GM12892 (cell line): Measurements from ENCODE around the gene KCNT1.

ENCODE experiments used
- DNase-seq: peaks from one replicate; pipeline ENCODE4 v3.0.0; 2011; ENCODE audit not compliant: insufficient read length
- FAIRE-seq: peaks from 2 replicates; lab custom pipeline; 2011; peaks lifted over from hg19 to GRCh38; lab: Jason Lieb, UNC
- POLR2A ChIP-seq: IDR thresholded peaks from 2 replicates; pipeline ENCODE4 v1.6.1; 2011; ENCODE audit warnings: low read depth, low read length, control low read depth
- POLR2AphosphoS5 ChIP-seq: IDR thresholded peaks from 2 replicates; pipeline ENCODE4 v1.6.1; 2011; ENCODE audit warnings: low read depth, low read length, control low read depth
- TAF1 ChIP-seq: IDR thresholded peaks from 2 replicates; pipeline ENCODE4 v1.6.1; 2011; ENCODE audit warnings: low read depth, mild to moderate bottlenecking, control low read depth, low read length, borderline replicate concordance

KCNT1 gene

DNA sequence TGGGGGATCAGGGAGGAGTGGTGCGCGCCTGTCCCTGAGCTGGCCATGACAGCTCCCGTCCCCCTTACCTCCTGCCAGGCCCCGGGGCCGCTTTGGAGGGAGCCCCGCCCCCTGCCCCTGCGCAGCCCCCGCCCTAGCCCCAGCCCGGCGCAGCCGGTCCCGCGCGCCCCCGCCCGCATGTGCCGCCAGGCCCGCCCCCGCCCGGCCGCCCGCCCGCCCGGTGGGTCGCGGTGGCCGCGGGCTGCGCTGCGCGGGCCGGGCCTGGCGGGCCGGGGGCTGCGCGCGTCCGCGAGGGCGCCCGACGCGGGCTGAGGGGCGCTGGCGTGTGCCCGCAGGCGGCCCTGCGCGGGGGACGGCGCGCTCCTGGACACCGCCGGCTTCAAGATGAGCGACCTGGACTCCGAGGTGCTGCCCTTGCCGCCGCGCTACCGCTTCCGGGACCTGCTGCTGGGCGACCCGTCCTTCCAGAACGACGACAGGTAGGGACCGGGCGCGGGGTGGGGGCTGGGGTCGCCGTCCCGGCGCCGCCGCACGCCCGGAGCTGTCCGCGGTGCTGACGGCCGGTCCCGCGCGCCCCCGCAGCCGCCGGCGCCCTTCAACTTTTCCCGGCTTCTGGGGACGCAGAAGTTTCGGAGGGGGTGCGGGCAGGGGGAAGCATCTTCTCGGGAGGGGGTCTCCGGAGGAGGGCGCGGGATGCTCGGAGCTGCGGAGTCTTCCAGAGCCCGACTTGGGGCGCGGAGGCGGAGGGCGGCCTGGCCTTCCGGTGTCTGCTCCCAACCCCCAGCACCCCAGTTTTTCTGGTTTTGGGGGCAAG, 12.5 kb downstream of the KCNT1 start:
- no peak for FAIRE-seq
- TF ChIP-seq TAF1 (no peak), POLR2AphosphoS5 (no peak), POLR2A (no peak)
- no peak for DNase-seq

GRCh38 chr9:135715056-135715595, 13.1 kb downstream of the KCNT1 start:
- no peak for FAIRE-seq
- TF ChIP-seq POLR2AphosphoS5 (no peak), TAF1 (no peak), POLR2A (no peak)

DNA sequence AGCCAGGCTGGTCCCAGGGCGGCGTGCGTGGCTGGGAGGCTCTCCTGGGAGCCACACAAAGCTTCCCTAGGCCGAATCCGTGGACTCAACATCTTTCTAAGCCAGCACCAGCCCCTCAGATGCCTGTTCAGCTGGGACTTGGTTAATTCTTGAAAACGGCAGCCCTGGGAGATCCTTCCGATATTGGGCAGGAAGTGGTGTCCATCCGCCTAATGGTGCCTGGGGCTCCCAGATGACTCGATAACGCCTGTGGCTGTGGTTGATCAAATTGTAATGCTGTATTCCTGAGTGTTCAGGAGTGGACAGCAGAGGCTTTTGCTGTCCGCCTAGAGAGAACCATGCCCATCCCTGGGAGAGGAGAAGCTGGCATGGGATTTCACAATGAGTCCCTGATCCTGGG, 14.1 kb downstream of the KCNT1 start:
- FAIRE-seq (no peak), DNase-seq (no peak)
- no peak for TF ChIP-seq POLR2AphosphoS5
- no peak for TF ChIP-seq POLR2A
- TF ChIP-seq TAF1: no peak

More at GRCh38 chr9:135715056-135715595, 13.1 kb downstream of the KCNT1 start:
- DNase-seq: no peak

- FAIRE-seq (no peak), DNase-seq (no peak)
- TF ChIP-seq POLR2A: no peak
- TF ChIP-seq POLR2AphosphoS5: no peak
- no peak for TF ChIP-seq TAF1
Measured at GRCh38 chr9:135717410-135717809, 15.4 kb downstream of the KCNT1 start.

DNA sequence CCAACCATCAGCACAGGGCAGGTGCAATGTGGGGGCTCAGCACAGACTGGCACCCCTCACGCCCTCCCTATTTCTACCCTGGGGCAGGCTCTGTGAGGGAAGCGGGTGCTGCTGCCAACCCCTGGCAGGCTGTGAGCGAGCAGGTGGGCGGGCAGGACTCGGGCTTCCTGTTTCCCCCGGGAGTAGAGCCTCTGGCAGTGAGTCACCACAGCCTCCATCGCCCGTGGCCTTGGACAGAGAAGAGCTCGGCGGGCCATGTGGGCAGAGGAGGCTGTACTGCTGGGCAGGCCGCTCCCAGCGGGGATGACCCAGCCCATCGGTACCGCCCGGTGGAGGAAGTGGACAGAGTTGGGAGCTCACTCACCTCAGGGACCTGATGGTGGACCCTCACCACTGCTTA, 16.6 kb downstream of the KCNT1 start:
- no peak for FAIRE-seq
- TF ChIP-seq POLR2A (no peak), POLR2AphosphoS5 (no peak), TAF1 (no peak)
- no peak for DNase-seq

DNA sequence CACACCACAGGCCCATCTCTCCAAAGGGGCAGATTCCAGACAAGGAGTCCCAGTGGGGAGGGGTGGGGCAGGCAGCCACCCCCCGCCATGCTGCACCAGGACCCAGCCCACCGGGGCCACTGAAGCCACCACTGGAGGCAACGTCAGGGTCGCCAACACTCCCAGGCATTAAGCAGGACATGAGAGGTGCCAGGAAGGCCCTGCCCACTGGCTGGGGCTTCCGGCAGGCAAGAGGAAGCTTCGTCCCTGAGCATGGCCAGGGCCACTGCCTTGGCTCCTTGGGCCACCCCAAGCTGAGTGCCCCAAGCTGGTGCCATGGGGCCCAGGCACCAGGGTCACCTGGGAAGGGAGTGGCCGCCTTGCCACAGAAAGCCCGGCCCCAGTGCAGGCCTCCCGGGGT, 17.5 kb downstream of the KCNT1 start:
- TF ChIP-seq POLR2A (no peak), POLR2AphosphoS5 (no peak), TAF1 (no peak)
- DNase-seq: no peak
- FAIRE-seq: no peak

- TF ChIP-seq POLR2A (no peak), POLR2AphosphoS5 (no peak), TAF1 (no peak)
- DNase-seq (no peak), FAIRE-seq (no peak)
Measured at GRCh38 chr9:135722365-135722764, 20.4 kb downstream of the KCNT1 start.

GRCh38 chr9:135724186-135724787, 22.3 kb downstream of the KCNT1 start:
- FAIRE-seq (no peak), DNase-seq (no peak)
- TF ChIP-seq POLR2AphosphoS5: no peak
- no peak for TF ChIP-seq TAF1
- no peak for TF ChIP-seq POLR2A

- DNase-seq (no peak), FAIRE-seq (no peak)
- TF ChIP-seq POLR2AphosphoS5: no peak
- TF ChIP-seq TAF1: no peak
- TF ChIP-seq POLR2A: no peak
Measured at GRCh38 chr9:135726138-135726853, 24.3 kb downstream of the KCNT1 start.

- no peak for DNase-seq
- no peak for FAIRE-seq
- TF ChIP-seq POLR2AphosphoS5 (no peak), POLR2A (no peak), TAF1 (no peak)
Measured at GRCh38 chr9:135727257-135727875, 25.4 kb downstream of the KCNT1 start.

- TF ChIP-seq TAF1 (no peak), POLR2AphosphoS5 (no peak), POLR2A (no peak)
- FAIRE-seq (no peak), DNase-seq (no peak)
Measured at GRCh38 chr9:135728436-135729110, 26.6 kb downstream of the KCNT1 start.

DNA sequence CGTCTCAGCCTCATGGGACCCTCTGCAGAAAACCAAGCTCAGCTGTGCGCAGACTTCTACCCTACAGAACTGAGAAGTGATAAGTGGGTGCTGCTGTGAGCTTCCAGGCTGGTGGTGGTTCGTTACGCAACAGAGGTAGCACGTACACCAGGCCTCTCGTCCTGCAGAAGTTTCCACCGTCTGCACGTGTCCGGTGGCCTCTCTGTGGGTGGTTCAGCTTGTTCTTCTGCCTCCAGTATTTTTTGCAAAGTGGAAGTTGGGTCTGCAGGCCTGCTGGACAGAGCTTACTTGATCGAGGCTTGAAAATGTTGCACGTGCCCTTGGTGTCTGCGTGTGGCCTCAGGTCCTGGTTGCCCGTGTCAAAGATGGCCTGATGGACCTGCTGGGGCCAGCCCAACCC, 27.5 kb downstream of the KCNT1 start:
- FAIRE-seq: no peak
- TF ChIP-seq TAF1: no peak
- TF ChIP-seq POLR2A: no peak
- no peak for TF ChIP-seq POLR2AphosphoS5
- no peak for DNase-seq
